ENCODE measurements around the gene SIAH2.

GRCh38 chr3:150748684-150749047 is 14.3 kb downstream of the SIAH2 start:
- TF ChIP-seq BCL11A (IDR thresholded peaks at IDR 0.05; ENCODE audit: low read depth in 2 of 2, low read length in 2 of 2): no peak
- TF ChIP-seq TBP (IDR thresholded peaks at IDR 0.05; ENCODE audit: low read depth, low read length): no peak
- TF ChIP-seq ATF3 (IDR thresholded peaks at IDR 0.05; ENCODE audit: insufficient read depth, low read depth, low read length): no peak
- TF ChIP-seq RXRA (IDR thresholded peaks at IDR 0.05; ENCODE audit: insufficient read depth, low read depth, low read length): no peak
- no peak for TF ChIP-seq CTCF (IDR thresholded peaks at IDR 0.05; ENCODE audit: control extremely low read depth in 1 of 3, insufficient read depth in 1 of 3, low read depth in 1 of 3, low read length in 3 of 3)
- TF ChIP-seq NRF1 (IDR thresholded peaks at IDR 0.05; ENCODE audit: low read depth, low read length): no peak
- TF ChIP-seq EZH2 (IDR thresholded peaks at IDR 0.05; ENCODE audit: low read depth, low read length, severe bottlenecking): no peak
- TF ChIP-seq GABPA (IDR thresholded peaks at IDR 0.05; ENCODE audit: borderline replicate concordance, insufficient read depth, low read length): no peak
